GM18499 (cell line): Measurements from ENCODE around the gene NBEAL2.
A peak's percentile ranks its signal among the peaks of the same experiment; 100 is the strongest.

Experiments
- ATAC-seq: cut with Tn5 transposase; IDR thresholded peaks from one replicate; pipeline ENCODE4 v1.9.1; 2021; ENCODE audit warnings: moderate number of reproducible peaks; ENCODE audit not compliant: insufficient read depth, unreplicated experiment

The NBEAL2 gene

DNA sequence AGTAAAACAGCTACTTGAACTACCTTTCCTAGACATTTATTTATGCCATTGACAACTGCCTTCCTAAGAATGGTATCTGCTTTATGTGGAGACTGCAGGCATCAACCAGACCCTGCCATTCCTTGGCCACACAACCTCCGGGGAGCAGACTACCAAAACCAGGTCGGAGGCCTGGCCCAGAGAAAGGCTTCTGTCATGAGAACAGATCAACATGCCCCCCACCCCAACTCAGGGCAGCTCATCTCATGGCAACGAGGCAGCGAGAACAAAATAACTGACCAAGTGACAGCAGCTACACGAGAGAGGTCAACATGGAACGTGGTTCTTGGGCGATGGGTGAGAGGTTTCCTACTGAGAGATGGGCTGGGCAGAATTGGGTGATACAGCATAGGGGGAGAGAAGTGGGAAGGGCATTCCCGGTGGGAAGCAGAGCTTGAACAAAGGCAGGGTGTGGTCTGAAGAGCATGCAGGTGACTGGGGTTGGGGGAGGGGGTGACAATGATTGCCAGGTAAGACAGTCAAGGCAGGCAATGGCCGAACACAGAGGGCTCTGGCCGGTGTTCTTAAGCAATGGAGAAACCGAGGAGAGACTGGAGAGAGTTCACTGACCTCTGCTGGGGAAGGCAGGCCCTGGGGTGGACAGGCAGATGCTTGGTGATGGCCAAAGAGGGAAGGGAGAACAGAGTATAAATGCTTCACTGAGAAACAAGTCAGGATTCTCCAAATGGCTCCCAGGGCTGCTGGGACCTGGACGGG lies 36.8 kb upstream of the NBEAL2 start:
- ATAC-seq, result no peak

DNA sequence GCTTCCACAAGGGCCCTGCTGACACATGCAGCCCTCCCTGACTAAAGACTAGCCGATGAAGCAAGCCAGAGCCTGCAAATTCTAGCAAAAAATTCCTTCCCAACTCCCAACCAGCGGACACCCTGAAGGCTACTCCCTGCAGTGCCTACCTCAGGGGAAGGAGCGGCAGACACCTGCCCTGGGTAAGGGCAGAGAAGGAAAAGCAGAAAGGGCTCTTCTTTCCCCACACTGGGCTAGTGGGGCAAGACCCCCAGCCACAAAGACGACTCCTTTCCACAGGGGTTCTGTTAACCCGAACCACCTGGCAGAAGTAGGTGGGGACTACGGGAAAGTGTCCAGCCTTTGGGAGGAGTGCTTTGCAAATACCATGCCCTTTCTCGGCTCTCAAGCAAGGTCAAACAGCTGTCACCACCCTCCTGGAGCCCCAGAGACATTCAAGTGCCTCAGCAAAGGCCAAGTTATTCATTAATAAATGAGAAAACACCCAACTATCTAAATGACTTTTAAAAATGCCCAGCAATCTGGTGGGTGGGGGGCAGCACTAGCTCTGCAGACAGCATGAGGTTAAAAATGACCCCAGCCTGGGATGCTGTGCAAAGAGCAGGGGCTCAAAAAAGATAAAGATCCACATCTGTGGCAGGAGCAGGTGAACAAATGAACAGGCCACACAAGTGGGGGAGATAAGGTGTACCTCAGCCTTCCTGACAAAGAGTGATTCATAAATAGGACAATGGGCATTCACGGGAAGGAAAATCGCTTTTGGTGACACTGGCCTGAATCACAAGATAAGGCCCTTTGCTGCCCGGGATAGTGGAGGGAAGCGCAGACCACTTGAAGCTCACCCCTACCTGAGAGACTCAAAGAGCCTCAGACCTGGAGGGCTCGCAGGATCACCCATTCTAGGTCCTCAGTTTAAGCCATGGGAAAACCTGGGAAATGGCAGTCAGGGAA lies 36.0 kb upstream of the NBEAL2 start:
- ATAC-seq, result no peak

DNA sequence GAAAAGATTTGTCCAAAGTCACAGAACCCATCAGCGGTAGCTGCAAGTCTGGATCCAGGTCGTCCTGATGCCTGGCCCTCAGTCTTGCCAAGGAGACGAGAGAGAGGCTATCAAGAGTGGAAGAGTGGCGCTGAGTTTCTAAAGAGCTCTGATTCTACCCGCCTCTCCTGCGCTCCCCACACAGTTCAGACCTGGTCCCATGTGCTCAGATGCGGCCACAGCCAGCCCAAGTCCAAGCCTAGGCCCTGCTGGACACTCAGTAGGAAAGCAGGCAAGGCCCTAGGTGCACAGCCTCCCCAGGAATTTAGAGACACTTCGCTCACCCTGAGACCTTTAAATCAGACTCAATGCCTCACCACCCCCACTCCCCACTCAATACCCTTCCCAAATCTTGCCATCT lies 35.3 kb upstream of the NBEAL2 start:
- ATAC-seq, result no peak

DNA sequence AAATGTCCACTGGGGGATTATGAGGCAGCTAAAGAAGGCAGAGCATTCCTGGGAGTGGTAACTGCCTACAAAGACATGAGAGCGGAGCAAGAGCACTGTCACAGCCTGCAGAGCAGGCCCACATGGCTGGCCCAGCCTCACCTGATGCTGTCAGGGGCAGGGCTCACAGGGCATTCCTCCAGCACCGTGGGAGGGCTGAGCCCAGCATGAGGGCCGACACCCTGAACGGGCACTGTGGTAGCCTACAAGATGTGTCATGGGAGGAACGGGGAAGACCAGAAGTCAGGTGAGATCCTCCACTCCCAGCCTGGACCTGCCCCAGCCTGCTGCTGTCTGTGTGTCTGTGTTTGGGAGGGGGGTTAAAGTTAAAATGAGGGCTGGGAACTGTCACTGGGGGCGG lies 33.0 kb upstream of the NBEAL2 start:
- ATAC-seq, result no peak

DNA sequence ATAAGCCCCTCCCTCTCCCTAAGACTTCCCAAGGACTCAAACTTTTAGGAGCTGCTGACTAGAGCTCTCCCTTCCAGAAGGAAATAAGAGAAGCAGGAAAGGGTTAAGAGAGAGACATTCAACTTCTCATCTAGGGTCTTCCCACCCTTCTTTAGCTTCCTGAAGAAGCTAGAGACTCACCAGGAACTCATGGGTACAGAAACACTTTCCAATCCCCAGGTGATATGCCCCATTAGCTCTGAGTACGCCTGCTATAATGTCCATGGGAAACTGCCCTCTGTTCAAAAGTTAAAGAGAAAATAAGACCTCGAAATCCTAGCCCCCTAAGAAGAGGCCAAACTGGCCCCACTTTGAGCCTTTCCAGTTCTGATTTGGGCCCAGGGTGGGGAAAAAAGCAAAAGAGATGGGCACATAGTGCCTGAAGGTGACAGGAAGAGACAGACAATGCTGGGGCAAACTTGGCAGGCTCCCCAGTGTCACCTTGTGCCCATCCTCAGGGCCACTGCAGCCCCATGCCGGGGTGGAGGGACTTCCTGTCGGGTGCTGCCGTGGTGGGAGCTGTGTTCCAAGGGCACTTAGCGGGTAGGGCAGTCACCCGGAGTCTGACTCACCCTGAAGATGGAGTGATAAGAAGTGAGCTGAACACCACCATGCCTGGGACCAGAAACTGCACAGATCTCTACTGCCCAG lies 32.5 kb upstream of the NBEAL2 start:
- no peak for ATAC-seq

DNA sequence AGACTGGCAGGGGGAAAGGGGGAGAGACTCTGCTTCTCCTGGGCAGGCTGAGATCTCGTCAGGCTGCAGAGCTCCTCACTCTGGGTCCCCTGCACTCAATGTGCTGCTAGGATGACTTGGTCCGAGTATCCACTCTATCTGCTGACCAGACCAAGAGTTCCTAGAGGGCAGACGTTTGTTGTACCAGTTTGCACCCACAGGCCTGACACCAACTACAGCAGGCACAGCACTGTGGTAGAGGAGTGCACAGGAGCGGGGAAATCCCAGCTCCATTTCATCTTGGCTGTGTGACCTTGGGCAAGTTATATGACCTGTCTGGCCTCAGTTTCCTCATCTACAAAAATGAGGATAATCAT lies 31.9 kb upstream of the NBEAL2 start:
- ATAC-seq, result no peak

DNA sequence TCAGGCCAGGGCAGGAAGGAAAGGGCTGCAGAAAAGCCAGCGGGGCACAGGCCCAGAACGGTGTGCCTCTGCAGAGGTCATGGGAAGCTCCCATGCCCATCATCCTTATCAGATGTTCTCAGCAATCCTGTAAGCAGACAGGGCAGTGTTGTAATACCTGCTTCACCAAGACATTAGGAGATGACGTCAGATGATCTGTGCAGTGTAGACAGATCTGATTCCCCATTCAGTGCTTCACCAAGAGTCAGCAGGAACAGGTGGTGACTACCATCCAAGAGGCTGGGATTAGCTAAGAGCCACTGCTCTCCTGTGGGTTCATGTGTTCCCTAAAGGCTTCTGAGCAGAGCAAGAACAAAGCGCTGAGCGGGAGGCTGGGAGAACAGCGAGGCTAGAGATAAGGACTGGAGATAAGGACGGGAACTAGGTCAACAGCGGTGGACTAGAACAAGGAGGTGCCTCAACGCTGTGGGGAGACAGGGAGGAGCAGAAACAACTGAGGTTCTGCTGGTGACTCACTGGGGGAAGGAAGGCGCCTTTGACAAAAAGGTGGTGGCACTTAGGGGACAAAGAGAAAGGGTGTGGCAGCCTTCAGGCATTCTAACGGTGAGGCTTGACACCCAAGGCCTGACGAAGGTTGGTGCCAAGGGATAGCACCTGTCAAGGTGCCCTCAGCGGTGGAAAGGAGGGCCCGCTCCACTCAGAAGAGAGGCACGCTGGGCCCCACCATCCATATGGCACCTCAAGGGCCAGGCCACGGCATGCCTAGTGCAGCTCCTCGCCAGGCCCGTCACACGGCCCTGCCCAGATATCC lies 31.3 kb upstream of the NBEAL2 start:
- no peak for ATAC-seq

DNA sequence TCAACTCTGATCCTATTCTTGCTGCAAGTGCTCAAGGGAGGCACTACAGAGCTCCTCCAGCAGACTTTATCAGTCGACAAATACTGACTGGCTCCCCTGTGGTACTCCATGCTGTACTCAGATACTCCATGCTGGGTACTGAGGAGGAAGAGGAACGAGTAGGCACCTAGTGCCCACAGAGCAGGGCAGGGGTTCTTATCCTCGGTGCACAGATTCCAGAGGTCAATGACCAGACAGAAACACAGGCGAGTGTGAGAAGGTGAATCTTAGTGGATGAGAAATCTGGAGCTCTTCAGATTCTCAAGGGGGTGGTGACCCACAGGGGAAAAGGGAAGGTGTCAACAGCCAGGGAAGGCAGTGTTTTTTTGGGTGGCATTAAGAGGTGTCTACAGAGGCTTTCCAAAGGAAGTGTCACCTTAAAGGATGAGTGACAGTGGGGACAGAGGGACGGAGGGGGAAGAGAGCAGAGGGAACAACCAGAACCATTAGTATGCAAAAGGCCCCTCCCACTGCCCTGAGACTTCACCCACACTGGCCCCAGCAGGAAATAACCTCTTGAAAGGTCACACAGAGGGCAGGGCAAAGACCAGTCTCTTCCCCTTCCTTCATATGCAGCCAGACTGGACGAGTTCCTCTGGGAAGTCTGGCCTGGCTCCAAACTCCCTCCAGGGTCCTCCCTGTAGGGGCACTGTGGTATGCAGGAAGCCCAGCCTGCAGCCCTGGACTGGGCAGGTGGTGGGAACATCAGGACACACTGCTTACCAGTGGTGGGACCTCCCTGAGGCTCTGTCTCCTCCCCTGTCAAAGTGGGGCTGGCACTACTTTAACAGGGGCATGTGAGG lies 30.4 kb upstream of the NBEAL2 start:
- no peak for ATAC-seq

DNA sequence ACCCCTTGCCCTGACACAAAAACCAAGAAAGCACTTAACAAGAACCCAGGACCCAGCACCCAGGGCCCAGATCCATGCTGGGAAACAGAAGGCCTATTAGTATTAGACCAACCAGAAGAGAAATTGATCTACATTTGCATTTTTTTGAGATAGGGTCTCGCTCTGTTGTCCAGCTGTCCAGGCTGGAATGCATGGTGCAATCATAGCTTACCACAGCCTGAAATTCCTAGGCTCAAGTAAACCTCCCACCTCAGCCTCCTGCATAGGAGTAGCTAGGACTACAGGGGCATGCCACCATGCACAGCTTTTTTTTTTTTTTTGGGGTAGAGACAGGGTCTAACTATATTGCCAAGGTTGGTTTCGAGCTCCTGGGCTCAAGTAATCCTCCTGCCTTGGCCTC lies 29.3 kb upstream of the NBEAL2 start:
- ATAC-seq, result no peak

DNA sequence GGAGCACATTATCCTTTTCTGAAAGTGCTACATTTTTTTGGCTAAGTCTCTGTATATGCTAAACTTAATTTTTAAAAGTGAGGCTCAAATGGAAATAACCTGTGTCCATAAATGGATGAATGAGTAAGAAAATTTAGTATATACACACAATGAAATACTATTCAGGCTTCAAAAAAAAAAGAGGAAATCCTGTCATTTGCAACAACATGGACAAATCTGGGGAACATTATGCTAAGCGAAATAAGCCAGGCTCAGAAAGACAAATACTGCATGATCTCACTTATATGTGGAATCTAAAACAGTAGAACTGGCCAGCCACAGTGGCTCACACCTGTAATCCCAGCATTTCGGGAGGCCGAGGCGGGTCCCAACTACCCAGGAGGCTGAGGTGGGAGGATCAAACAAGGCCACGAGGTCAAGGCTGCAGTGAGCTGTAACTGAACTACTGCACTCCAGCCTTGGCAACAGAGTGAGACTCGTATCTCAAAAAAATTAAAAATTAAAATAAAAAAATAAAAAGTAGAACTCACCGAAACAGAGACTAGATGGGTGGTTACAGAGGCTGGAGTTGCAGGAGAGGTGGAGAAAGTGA lies 28.7 kb upstream of the NBEAL2 start:
- no peak for ATAC-seq

DNA sequence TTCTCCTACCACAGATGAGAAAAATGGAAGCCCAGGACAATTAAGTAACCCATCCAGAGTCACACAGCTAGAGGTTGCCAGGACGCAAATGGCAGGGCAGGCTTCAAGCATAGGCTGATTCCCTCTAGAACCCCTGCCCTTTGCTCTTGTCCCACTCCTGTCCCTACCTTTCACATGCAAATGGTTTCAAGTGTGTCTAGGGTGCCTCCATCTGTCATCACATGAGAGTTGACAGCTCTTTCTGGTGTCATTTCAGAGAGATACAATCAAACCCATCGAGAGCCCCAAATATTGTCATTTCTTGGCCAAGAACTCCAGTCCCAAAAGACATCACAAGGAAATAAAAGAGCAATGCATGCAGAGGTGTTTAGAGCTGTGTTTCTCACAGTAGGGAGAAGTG lies 26.7 kb upstream of the NBEAL2 start:
- no peak for ATAC-seq

DNA sequence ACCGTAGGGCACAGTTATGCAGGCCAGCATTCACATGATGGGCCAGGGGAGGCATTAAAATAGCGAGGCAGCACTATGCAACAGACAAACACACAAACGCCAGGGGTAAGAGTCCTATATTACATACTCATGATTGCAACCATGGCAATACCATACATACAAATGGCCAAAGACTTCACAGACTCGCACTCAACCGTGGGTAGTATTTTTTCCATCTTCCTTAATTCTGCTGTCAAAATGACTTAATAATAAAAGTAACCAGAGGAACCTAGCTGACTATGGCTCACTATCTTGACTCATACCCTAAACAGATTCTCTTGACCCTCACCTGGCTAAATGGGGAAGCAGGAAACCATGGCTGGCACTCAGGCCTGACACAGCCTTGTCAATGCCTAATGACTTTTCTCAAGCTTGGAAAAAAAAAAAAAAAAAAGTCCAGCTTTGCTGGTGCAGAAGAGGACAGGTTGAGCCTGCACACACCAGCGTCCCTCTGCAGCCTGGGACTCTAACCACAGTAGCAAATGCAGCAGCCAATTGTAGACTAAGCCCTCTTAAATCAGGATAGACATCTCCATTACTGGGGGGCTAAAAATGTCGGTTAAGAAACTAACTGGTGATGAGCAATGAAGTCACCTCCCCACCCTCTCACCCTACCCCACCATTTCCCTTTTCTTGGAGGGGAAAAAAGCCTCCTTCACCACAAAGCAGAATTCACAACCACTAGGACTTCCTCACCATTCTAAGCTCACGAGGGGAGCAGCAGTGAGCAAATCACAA lies 26.0 kb upstream of the NBEAL2 start:
- peak; percentile 33 for ATAC-seq

DNA sequence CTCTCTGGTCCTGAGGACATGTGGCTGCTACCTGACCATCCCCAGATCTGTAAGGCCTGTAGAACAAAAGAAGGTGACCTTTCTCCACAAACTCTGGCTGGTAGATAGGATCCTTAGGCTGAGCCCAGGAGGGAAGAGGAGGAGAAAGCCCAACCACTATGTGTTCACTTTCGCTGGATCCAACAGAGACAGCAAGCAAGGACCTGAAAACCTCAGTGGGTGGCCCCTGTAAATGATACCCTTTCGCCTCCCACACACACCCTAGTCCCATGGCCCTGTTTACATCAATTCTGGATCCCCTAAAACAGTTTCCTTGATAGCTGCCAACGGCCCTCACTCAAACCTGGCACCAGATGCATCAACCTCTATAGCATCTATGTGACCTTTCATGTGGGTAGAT lies 25.3 kb upstream of the NBEAL2 start:
- ATAC-seq, result no peak

DNA sequence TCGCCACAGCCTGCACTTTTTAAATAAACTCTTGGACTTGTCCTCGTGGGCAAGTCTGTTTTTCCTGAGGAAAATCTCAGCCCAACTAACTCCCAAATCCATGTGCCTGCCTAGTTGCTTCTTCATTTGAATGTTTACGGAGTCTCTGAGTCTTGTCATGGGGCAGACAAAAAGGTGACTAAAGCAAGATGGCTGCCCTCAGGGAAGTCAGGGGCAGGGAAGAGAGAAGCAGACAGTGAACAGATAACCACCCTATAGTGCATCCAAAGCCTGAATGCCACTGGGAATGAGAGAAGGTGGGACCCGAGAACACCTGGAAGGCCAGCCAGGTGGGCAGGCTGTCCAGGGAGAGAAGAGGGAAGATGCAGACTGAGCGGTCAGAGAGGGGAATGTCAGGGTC lies 24.3 kb upstream of the NBEAL2 start:
- ATAC-seq, result no peak

DNA sequence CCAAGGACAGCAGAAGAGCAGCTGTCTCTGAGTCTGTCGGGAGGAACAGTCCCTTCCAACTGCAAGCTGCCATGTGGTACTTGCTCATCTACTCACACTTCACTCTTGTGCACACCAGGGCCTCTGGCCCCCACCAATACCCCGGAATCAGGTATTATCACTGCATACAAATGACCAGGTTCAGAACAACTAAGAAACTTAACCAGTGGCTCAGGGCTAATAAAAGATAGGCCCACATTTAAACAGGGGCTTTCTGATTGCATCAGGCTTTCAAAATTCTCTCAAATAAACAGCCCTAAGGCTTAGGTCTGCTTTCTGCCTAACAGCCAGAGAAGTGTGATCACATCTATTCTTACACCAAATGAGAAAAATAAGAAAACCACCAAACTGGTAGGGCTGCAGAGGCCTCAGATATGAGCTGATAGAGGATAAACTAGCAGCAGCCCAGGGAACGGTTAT lies 23.6 kb upstream of the NBEAL2 start:
- ATAC-seq, result no peak

DNA sequence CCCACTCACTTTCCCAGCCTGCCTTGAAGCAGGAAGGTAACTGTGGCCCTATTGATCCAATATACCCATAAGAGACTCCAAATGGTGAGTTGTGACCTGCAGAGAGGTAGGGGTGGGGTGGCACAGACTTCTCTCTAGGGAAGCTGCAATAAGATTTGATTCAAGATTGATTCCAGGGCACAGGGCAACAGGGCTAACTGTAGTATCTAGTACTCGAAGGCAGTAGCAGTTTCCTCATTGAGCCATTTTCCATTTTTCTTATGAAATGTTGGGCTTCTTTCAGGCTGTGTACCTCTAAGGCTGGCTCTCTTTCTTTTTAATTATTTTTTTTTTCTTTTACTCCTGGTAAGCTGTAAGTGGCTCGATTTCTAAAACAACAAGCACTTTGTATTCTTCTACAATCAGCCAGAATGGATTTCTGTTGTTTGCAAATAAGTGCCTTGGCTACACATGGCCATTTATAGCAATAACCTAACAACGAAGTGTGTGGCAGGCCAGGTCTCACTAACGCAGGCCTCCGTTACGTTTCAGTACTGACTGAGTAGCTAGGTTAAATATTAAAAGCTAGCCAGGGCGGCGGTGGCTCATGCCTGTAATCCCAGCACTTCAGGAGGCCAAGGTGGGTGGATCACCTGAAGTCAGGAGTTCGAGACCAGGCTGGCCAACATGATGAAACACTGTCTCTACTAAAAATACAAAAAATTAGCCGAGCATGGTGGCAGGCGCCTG lies 22.2 kb upstream of the NBEAL2 start:
- no peak for ATAC-seq

DNA sequence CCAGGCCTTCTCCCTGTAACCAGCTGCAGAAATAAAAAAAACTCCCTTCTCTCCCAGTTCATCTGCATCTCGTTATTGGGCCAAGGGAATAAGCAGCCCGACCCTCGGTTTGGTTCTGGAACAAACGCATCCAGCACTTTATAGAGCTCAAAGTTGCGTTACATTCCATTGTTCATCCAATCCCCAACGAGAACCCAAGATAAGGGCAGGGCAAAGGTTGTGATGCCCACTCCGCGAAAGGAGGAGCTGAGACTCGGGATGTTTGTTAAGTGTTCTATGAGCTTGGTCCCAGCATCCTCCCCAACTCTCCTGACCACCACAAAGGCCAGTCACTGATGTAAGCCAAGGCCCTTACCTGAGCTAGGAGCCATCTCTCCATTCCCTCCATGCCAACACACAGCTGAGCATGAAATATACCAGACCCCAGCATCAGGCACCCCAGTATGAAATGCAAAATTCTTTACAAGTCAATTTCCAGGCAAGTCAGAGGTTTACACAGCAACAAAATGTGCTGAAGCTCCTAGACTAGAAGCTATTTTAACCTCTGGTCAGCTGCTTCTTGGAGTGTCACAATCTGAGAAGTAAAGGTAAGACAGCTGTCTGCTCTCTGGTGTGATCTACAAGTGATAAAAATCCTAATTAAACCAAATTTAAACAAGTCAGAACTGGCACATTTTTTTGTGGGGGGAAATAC lies 20.9 kb upstream of the NBEAL2 start:
- no peak for ATAC-seq
